Measurements from ENCODE around the gene ZNF730.
"Not testable (repeated sequence)": the region's sequence is repeated elsewhere in the genome, so short reads cannot be mapped to it uniquely, and the experiment has no call there.

DNA sequence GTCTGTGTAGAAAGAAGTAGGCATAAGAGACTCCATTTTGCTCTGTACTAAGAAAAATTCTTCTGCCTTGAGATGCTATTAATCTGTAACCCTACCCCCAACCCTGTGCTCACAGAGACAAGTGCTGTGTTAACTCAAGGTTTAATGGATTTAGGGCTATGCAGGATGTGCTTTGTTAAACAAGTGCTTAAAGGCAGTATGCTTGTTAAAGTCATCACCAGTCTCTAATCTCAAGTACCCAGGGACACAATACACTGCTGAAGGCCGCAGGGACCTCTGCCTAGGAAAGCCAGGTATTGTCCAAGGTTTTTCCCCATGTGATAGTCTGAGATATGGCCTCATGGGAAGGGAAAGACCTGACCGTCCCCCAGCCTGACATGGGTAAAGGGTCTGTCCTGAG lies 39.0 kb upstream of the ZNF730 start:
- TF ChIP-seq CTCF (conservative IDR thresholded peaks at IDR 0.05; ENCODE audit: low read length); EZH2phosphoT487 (IDR thresholded peaks at IDR 0.05; ENCODE audit: borderline replicate concordance, low read depth, low read length): not testable (repeated sequence)

Data from OCI-LY7 (cell line).